Body of pancreas (tissue), 4 donors: ENCODE results near the gene MACO1. TPM values are rescaled to one million over a fixed set of nuclear protein-coding genes. Genes with fewer than 3 reads are reported as not detected.
"Not testable (repeated sequence)": the region's sequence is repeated elsewhere in the genome, so short reads cannot be mapped to it uniquely, and the experiment has no call there.

ENCODE experiments used
- ATAC-seq: fragments of 150-250 bp; one replicate; pipeline ENCODE4 v1.9.1; 2016
- DNase-seq, 4 donors: peaks; one replicate each; pipeline ENCODE4 v3.0.0-alpha.2; 2019
- H3K27ac ChIP-seq, 4 donors: fragments of 200-600 bp; sonication (generic); 1 replicate in 3 of 4; 2 replicates in 1 of 4; pipeline versions ENCODE4 v1.5.1 to v1.6.1; 2016 to 2019; ENCODE audit warnings: mild to moderate bottlenecking in 1 of 4, mixed read lengths in 1 of 4, moderate library complexity in 1 of 4
- H3K27me3 ChIP-seq, 2 donors: fragments of 200-600 bp; sonication (generic); one replicate each; pipeline ENCODE4 v1.6.0; 2016; ENCODE audit warnings: mild to moderate bottlenecking in 1 of 2
- H3K36me3 ChIP-seq, 2 donors: fragments of 200-600 bp; sonication (generic); replicated peaks in 1 of 2; 2 replicates each; pipeline ENCODE4 v1.5.1; 2016; ENCODE audit warnings: low read depth in 2 of 2; ENCODE audit not compliant: insufficient read depth in 1 of 2
- H3K4me1 ChIP-seq: fragments of 200-600 bp; sonication (generic); one replicate; pipeline ENCODE4 v1.6.0; 2016
- H3K4me3 ChIP-seq, 2 donors: fragments of 200-600 bp; sonication (generic); 1 replicate in 1 of 2; 2 replicates in 1 of 2; pipeline ENCODE4 v1.5.1; 2016 to 2019
- H3K9me3 ChIP-seq, 3 donors: fragments of 200-600 bp; sonication (generic); 1 replicate in 2 of 3; 2 replicates in 1 of 3; pipeline ENCODE4 v1.5.1; 2016
- CTCF ChIP-seq, 7 experiments: fragments of 450-650 bp in 4 of 7; fragments of 200-600 bp in 3 of 7; sonication (generic) in 3 of 7; IDR thresholded peaks; one replicate each; pipeline ENCODE4 v1.5.1; 2016 to 2019; ENCODE audit warnings: antibody characterized with exemption in 7 of 7
- POLR2A ChIP-seq, 3 donors: fragments of 450-650 bp; IDR thresholded peaks; one replicate each; pipeline ENCODE4 v1.6.1; 2016; ENCODE audit warnings: antibody characterized with exemption in 3 of 3, mild to moderate bottlenecking in 2 of 3
- WGBS, 2 donors: methylation state at CpG; one replicate each; pipeline ENCODE4 v1.1.5; 2017; 5-methylcytosine and 5-hydroxymethylcytosine counted together
- intact Hi-C: fragments of 100-400 bp; cut with DNase I; formaldehyde crosslinking; loops from one replicate; pipeline ENCODE4 v1.15.1; 2023
- total RNA-seq, 2 donors: library from RNA; depleted of rRNA; stranded (reverse); fragments of >200 nt; gene quantifications; one replicate each; pipeline ENCODE4 v1.1.0, GENCODE V29; 2016

Gene MACO1
- total RNA-seq, 2 donors from 2014 or later = 21.3 to 23.4 TPM

- ATAC-seq = no peak
- TF ChIP-seq POLR2A (IDR thresholded peaks at IDR 0.05) (no peak), CTCF (IDR thresholded peaks at IDR 0.05) (no peak)
- DNase-seq = no peak
- no peak overlapping the region for H3K4me3 ChIP-seq
- no peaks in the 10 kb centered on the region for H3K4me1 ChIP-seq
- H3K9me3 ChIP-seq = no peaks in the 10 kb centered on the region
- H3K36me3 ChIP-seq = no peaks in the 10 kb centered on the region
- H3K27ac ChIP-seq = no peak overlapping the region
- WGBS, 2 donors = 88 to 92% methylated on average over 6 of the region's 6 CpGs
- intact Hi-C loops = no loop called here
- H3K27me3 ChIP-seq = no peaks in the 10 kb centered on the region
Measured at GRCh38 chr1:25392841-25393240, 37.9 kb upstream of the MACO1 start.

GRCh38 chr1:25397549-25397948 is 33.1 kb upstream of the MACO1 start:
- H3K9me3 ChIP-seq, DNase-seq, intact Hi-C loops, H3K4me1 ChIP-seq, ATAC-seq, H3K27me3 ChIP-seq, H3K36me3 ChIP-seq, H3K27ac ChIP-seq, H3K4me3 ChIP-seq: not testable (repeated sequence)
- WGBS, 2 donors = 62 to 65% methylated on average over 4 to 5 of the region's 10 CpGs

GRCh38 chr1:25398079-25398478 is 32.6 kb upstream of the MACO1 start:
- H3K4me3 ChIP-seq, intact Hi-C loops, H3K36me3 ChIP-seq, H3K4me1 ChIP-seq, DNase-seq, ATAC-seq, H3K27me3 ChIP-seq, H3K27ac ChIP-seq, H3K9me3 ChIP-seq: not testable (repeated sequence)
- no CpG with 5 or more reads among the region's 2 CpGs for WGBS, 2 donors

- ATAC-seq = peak; percentile 77
- peak in 5 of 7 experiments; percentile 15 to 39 (median 26) for TF ChIP-seq CTCF (IDR thresholded peaks at IDR 0.05)
Measured at GRCh38 chr1:25402947-25403803, 27.5 kb upstream of the MACO1 start.

GRCh38 chr1:25405731-25406305 is 24.9 kb upstream of the MACO1 start:
- ATAC-seq, H3K27ac ChIP-seq, H3K36me3 ChIP-seq, H3K4me1 ChIP-seq, DNase-seq, H3K9me3 ChIP-seq, H3K27me3 ChIP-seq, H3K4me3 ChIP-seq: not testable (repeated sequence)
- 20 to 84% methylated on average over 1 to 8 of the region's 12 CpGs for WGBS, 2 donors
- intact Hi-C loops = loop anchor here (10.0 kb wide), 1 partner anchor 119 kb away; no protein-coding TSS in a partner anchor

More at GRCh38 chr1:25402947-25403803, 27.5 kb upstream of the MACO1 start:
- intact Hi-C loops = loop anchor here (5.0 to 10.0 kb wide), 2 partner anchors 116 to 122 kb away; no protein-coding TSS in a partner anchor
- not testable (repeated sequence) for H3K27ac ChIP-seq, H3K9me3 ChIP-seq, H3K27me3 ChIP-seq, H3K4me3 ChIP-seq, H3K36me3 ChIP-seq, H3K4me1 ChIP-seq
- 22% methylated on average over 4 to 5 of the region's 8 CpGs for WGBS, 2 donors
- peak in 1 of 4 donors; percentile 20 for DNase-seq

- not testable (repeated sequence) for ATAC-seq, H3K4me1 ChIP-seq, H3K4me3 ChIP-seq, H3K27ac ChIP-seq, DNase-seq, H3K36me3 ChIP-seq, H3K9me3 ChIP-seq, H3K27me3 ChIP-seq
- intact Hi-C loops = loop anchor here (10.0 kb wide), 1 partner anchor 115 kb away; no protein-coding TSS in a partner anchor
- WGBS, 2 donors = 88 to 91% methylated on average over 10 of the region's 10 CpGs
Measured at GRCh38 chr1:25409641-25410427, 20.9 kb upstream of the MACO1 start.

GRCh38 chr1:25412872-25413623 is 17.6 kb upstream of the MACO1 start:
- WGBS, 2 donors = 86 to 91% methylated on average over 12 to 13 of the region's 14 CpGs
- DNase-seq, intact Hi-C loops, H3K4me3 ChIP-seq, H3K27ac ChIP-seq, H3K27me3 ChIP-seq, H3K36me3 ChIP-seq, ATAC-seq, H3K9me3 ChIP-seq, H3K4me1 ChIP-seq: not testable (repeated sequence)

GRCh38 chr1:25414157-25414556 is 16.5 kb upstream of the MACO1 start:
- H3K4me3 ChIP-seq, H3K36me3 ChIP-seq, H3K9me3 ChIP-seq, ATAC-seq, H3K27ac ChIP-seq, H3K4me1 ChIP-seq, H3K27me3 ChIP-seq, intact Hi-C loops, DNase-seq: not testable (repeated sequence)
- WGBS, 2 donors = 100% methylated on average over 2 to 6 of the region's 6 CpGs

GRCh38 chr1:25414578-25414977 is 16.1 kb upstream of the MACO1 start:
- H3K36me3 ChIP-seq, ATAC-seq, H3K4me1 ChIP-seq, intact Hi-C loops, H3K9me3 ChIP-seq, H3K27ac ChIP-seq, H3K4me3 ChIP-seq, H3K27me3 ChIP-seq, DNase-seq: not testable (repeated sequence)
- 100% methylated on average over 1 of the region's 1 CpG; no CpG with 5 or more reads in 1 of the 2 donors for WGBS, 2 donors
